A549 (cell line): ENCODE measurements around the gene WASHC3. TPM values are rescaled to one million over a fixed set of nuclear protein-coding genes. Genes with fewer than 3 reads are reported as not detected.

Experiments
- ATAC-seq, 2 experiments: fragments of 200-7000 bp in 1 of 2; fragments of >200 bp in 1 of 2; cut with Nextera tagmentation in 1 of 2; cut with Tn5 transposase in 1 of 2; 3 replicates each; pipeline versions ENCODE4 v1.8.0 to v1.9.1; 2018 to 2020; ENCODE audit warnings: mild to moderate bottlenecking in 1 of 2, moderate library complexity in 1 of 2
- CTCF ChIA-PET: fragments of 300-600 bp; sonication (Branson Sonifier 250); formaldehyde crosslinking; extraction: SDS; loops from one replicate; lab custom pipeline; 2021; ENCODE audit warnings: antibody characterized with exemption, inconsistent platforms; lab: Yijun Ruan, JAX
- POLR2A ChIA-PET: fragments of 350-600 bp; formaldehyde crosslinking; extraction: SDS; loops from one replicate; lab custom pipeline; 2021; ENCODE audit warnings: antibody characterized with exemption, inconsistent platforms; lab: Yijun Ruan, JAX
- DNase-seq, 2 experiments: peaks; one replicate each; pipeline versions ENCODE4 v3.0.0 to v3.0.0-alpha.2; 2011 to 2016; ENCODE audit warnings: low read depth in 1 of 2, low spot score in 1 of 2
- FAIRE-seq: peaks from 2 replicates; lab custom pipeline; 2011; peaks lifted over from hg19 to GRCh38; lab: Jason Lieb, UNC
- H3K27ac ChIP-seq, 2 experiments: fragments of >200 bp; sonication (Bioruptor Twin); formaldehyde crosslinking; 3 replicates each; pipeline ENCODE4 v1.5.1; 2016 to 2017
- H3K4me1 ChIP-seq: fragments of >200 bp; sonication (Bioruptor Twin); formaldehyde crosslinking; 3 replicates; pipeline ENCODE4 v1.6.1; 2016
- H3K4me2 ChIP-seq: fragments of >200 bp; sonication (Bioruptor Twin); formaldehyde crosslinking; 3 replicates; pipeline ENCODE4 v1.6.1; 2016
- H3K4me3 ChIP-seq: fragments of >200 bp; sonication (Bioruptor Twin); formaldehyde crosslinking; 3 replicates; pipeline ENCODE4 v1.5.1; 2016
- H3K9me3 ChIP-seq: fragments of >200 bp; sonication (Bioruptor Twin); formaldehyde crosslinking; 3 replicates; pipeline ENCODE4 v1.6.1; 2016
- CBX8 ChIP-seq: fragments of 200-600 bp; sonication (generic); IDR thresholded peaks from 2 replicates; pipeline ENCODE4 v1.6.1; 2016
- CHD2 ChIP-seq: fragments of 150-350 bp; IDR thresholded peaks from 2 replicates; pipeline ENCODE4 v1.6.1; 2014; ENCODE audit warnings: low read length; ENCODE audit not compliant: partially characterized antibody
- CHD4 ChIP-seq: fragments of 200-600 bp; sonication (generic); IDR thresholded peaks from 2 replicates; pipeline ENCODE4 v1.6.1; 2016; ENCODE audit warnings: antibody characterized with exemption, mild to moderate bottlenecking, borderline replicate concordance
- EHMT2 ChIP-seq: fragments of 200-600 bp; sonication (generic); IDR thresholded peaks from 2 replicates; pipeline ENCODE4 v1.6.1; 2016; ENCODE audit warnings: antibody characterized with exemption, low read depth, mild to moderate bottlenecking, moderate library complexity
- ESRRA ChIP-seq: fragments of 150-350 bp; IDR thresholded peaks from 2 replicates; pipeline ENCODE4 v1.6.1; 2014; ENCODE audit warnings: mild to moderate bottlenecking, low read length, borderline replicate concordance
- HOXA7 ChIP-seq: fragments of 250-450 bp; sonication (Bioruptor Pico); IDR thresholded peaks from 2 replicates; pipeline ENCODE4 v1.5.0; 2020; ENCODE audit warnings: mild to moderate bottlenecking, moderate library complexity
- HOXB5 ChIP-seq: fragments of 250-450 bp; sonication (Bioruptor Pico); IDR thresholded peaks from 2 replicates; pipeline ENCODE4 v1.5.0; 2020; ENCODE audit warnings: mild to moderate bottlenecking, moderate library complexity
- KDM5A ChIP-seq: fragments of 200-600 bp; sonication (generic); IDR thresholded peaks from 2 replicates; pipeline ENCODE4 v1.6.1; 2016; ENCODE audit warnings: antibody characterized with exemption, mild to moderate bottlenecking
- MAFK ChIP-seq: fragments of 450-650 bp; IDR thresholded peaks from 2 replicates; pipeline ENCODE4 v1.6.1; 2014; ENCODE audit not compliant: partially characterized antibody
- MAZ ChIP-seq: fragments of 150-350 bp; IDR thresholded peaks from 2 replicates; pipeline ENCODE4 v1.6.1; 2014; ENCODE audit warnings: antibody characterized with exemption, low read depth, low read length, borderline replicate concordance
- POLR2A ChIP-seq: IDR thresholded peaks from 2 replicates; pipeline ENCODE4 v1.6.1; 2012; ENCODE audit warnings: mild to moderate bottlenecking, low read length
- POLR2AphosphoS2 ChIP-seq: conservative IDR thresholded peaks from 2 replicates; pipeline ENCODE4 v1.6.1; 2012; ENCODE audit warnings: low read length, improper control_type of control experiment, inconsistent platforms
- RARB ChIP-seq: fragments of 250-450 bp; sonication (Bioruptor Pico); IDR thresholded peaks from 2 replicates; pipeline ENCODE4 v1.8.0; 2021; ENCODE audit warnings: mild to moderate bottlenecking, moderate library complexity
- RCOR1 ChIP-seq: fragments of 150-350 bp; IDR thresholded peaks from 2 replicates; pipeline ENCODE4 v1.6.1; 2014; ENCODE audit warnings: antibody characterized with exemption, low read length, low read depth
- SMC3 ChIP-seq: fragments of >200 bp; sonication (Bioruptor Twin); formaldehyde crosslinking; IDR thresholded peaks from 3 replicates; pipeline ENCODE4 v1.6.1; 2018; ENCODE audit warnings: inconsistent platforms
- TP53 ChIP-seq: fragments of 250-450 bp; sonication (Bioruptor Pico); IDR thresholded peaks from 2 replicates; pipeline ENCODE4 v1.5.0; 2021; ENCODE audit warnings: mild to moderate bottlenecking, moderate library complexity
- ZC3H11A ChIP-seq: fragments of 450-650 bp; IDR thresholded peaks from 2 replicates; pipeline ENCODE4 v1.6.1; 2014; ENCODE audit warnings: antibody characterized with exemption, mild to moderate bottlenecking
- ZFP36 ChIP-seq: fragments of 450-650 bp; IDR thresholded peaks from 2 replicates; pipeline ENCODE4 v1.6.1; 2014; ENCODE audit warnings: borderline replicate concordance; ENCODE audit not compliant: partially characterized antibody
- ZSCAN20 ChIP-seq: fragments of 250-450 bp; sonication (Bioruptor Pico); IDR thresholded peaks from 2 replicates; pipeline ENCODE4 v1.8.0; 2022; ENCODE audit warnings: mild to moderate bottlenecking, moderate library complexity
- WGBS: methylation state at CpG from one replicate; pipeline ENCODE4 v1.1.6; 2017; ENCODE audit errors: missing lambda C conversion rate; 5-methylcytosine and 5-hydroxymethylcytosine counted together
- polyA plus RNA-seq, 4 experiments: library from polyadenylated mRNA; depleted of rRNA in 3 of 4; stranded (reverse); fragments of >200 nt; fragmentation: RNase III in 1 of 4; extraction: RNeasy Plus Mini Kit Qiagen cat#74134 plus additional on column Dnase treatment in 1 of 4; gene quantifications; 2 replicates in 3 of 4; 3 replicates in 1 of 4; pipeline ENCODE4 v1.2.3, GENCODE V29; 2011 to 2017
- TF ChIP-seq, protein P1 (sequence below): fragments of 450-650 bp; IDR thresholded peaks from 2 replicates; pipeline ENCODE4 v1.6.1; 2014; ENCODE audit warnings: antibody characterized with exemption
- TF ChIP-seq, protein P2 (sequence below): IDR thresholded peaks from 2 replicates; pipeline ENCODE4 v1.6.1; 2012; ENCODE audit warnings: low read depth, borderline replicate concordance
- TF ChIP-seq, protein P3 (sequence below): IDR thresholded peaks from 2 replicates; pipeline ENCODE4 v1.6.1; 2012
- TF ChIP-seq, protein P4 (sequence below): IDR thresholded peaks from 2 replicates; pipeline ENCODE4 v1.6.1; 2012
- TF ChIP-seq, protein P5 (sequence below): fragments of >200 bp; sonication (Bioruptor Twin); formaldehyde crosslinking; IDR thresholded peaks from 3 replicates; pipeline ENCODE4 v1.6.1; 2016
- TF ChIP-seq, protein P6 (sequence below): fragments of 250-450 bp; sonication (Bioruptor Pico); IDR thresholded peaks from 2 replicates; pipeline ENCODE4 v1.5.0; 2020; ENCODE audit warnings: low read depth, mild to moderate bottlenecking, moderate library complexity

Gene WASHC3
- polyA plus RNA-seq, 2 of the 4 experiments (the other 2 are of a cell fraction): 39.1 to 54.9 TPM

DNA sequence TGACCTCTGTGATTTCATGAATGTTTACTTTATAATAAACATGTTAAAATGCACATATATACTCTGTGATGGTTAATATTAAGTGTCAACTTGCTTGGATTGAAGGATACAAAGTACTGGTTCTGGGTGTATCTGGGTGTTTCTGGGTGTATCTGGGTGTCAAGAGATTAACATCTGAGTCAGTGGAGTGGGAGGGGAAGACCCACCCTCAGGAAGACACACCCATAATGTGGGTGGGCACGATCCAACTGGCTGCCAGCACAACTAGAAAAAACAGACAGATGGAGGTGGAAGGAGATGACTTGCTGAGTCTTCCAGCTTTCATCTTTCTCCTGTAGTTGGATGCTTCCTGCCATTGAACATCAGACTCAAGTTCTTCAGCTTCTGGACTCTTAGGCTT lies 46.2 kb upstream of the WASHC3 start (continued):
- TF ChIP-seq, protein P1, sequence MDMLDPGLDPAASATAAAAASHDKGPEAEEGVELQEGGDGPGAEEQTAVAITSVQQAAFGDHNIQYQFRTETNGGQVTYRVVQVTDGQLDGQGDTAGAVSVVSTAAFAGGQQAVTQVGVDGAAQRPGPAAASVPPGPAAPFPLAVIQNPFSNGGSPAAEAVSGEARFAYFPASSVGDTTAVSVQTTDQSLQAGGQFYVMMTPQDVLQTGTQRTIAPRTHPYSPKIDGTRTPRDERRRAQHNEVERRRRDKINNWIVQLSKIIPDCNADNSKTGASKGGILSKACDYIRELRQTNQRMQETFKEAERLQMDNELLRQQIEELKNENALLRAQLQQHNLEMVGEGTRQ: no peak
- TF ChIP-seq, protein P2, sequence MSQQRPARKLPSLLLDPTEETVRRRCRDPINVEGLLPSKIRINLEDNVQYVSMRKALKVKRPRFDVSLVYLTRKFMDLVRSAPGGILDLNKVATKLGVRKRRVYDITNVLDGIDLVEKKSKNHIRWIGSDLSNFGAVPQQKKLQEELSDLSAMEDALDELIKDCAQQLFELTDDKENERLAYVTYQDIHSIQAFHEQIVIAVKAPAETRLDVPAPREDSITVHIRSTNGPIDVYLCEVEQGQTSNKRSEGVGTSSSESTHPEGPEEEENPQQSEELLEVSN: no peak
- TF ChIP-seq ZFP36 (no peak), MAZ (no peak)
- TF ChIP-seq, protein P3, sequence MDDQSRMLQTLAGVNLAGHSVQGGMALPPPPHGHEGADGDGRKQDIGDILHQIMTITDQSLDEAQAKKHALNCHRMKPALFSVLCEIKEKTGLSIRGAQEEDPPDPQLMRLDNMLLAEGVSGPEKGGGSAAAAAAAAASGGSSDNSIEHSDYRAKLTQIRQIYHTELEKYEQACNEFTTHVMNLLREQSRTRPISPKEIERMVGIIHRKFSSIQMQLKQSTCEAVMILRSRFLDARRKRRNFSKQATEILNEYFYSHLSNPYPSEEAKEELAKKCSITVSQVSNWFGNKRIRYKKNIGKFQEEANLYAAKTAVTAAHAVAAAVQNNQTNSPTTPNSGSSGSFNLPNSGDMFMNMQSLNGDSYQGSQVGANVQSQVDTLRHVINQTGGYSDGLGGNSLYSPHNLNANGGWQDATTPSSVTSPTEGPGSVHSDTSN: no peak
- TF ChIP-seq, protein P4, sequence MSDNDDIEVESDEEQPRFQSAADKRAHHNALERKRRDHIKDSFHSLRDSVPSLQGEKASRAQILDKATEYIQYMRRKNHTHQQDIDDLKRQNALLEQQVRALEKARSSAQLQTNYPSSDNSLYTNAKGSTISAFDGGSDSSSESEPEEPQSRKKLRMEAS: no peak
- TF ChIP-seq, all 56 proteins: peak for 0

DNA sequence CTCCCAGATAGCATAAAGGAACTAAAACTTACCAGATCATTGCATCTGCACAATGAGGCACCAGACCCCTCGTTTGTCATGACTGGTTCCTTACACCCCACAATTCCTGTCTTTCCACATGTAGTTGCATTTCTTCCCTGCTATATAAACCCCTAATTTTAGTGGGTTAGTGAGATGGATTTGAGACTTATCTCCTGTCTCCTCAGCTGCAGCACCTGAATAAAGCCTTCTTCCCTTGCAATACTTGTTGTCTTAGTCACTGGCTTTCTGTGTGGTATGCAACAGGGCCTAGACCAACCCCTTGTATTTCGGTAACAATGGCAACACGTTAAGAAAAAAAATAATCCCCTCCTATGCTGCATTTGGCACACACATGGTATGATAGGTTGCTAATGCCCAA lies 45.1 kb upstream of the WASHC3 start:
- no peak for DNase-seq
- Histone ChIP-seq H3K4me2 (no peak overlapping the region), H3K4me3 (no peak overlapping the region), H3K27ac (no peak overlapping the region), H3K4me1 (no peaks in the 10 kb centered on the region), H3K9me3 (peaks cover 8% of the 10 kb centered on the region)
- WGBS: 92% methylated on average over 3 of the region's 3 CpGs
- CTCF ChIA-PET: no interaction called here
- no peak for TF ChIP-seq RCOR1
- TF ChIP-seq HOXB5 (CRISPR knock-in tag): no peak
- no peak for TF ChIP-seq MAFK
- no peak for TF ChIP-seq CHD4
- no peak for TF ChIP-seq CBX8
- TF ChIP-seq SMC3: no peak
- TF ChIP-seq, protein P5, sequence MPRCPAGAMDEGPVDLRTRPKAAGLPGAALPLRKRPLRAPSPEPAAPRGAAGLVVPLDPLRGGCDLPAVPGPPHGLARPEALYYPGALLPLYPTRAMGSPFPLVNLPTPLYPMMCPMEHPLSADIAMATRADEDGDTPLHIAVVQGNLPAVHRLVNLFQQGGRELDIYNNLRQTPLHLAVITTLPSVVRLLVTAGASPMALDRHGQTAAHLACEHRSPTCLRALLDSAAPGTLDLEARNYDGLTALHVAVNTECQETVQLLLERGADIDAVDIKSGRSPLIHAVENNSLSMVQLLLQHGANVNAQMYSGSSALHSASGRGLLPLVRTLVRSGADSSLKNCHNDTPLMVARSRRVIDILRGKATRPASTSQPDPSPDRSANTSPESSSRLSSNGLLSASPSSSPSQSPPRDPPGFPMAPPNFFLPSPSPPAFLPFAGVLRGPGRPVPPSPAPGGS: no peak
- no peak for TF ChIP-seq POLR2AphosphoS2
- no peak for TF ChIP-seq ZC3H11A
- TF ChIP-seq TP53: no peak
- no peak for ATAC-seq
- no peak for FAIRE-seq
- POLR2A ChIA-PET: interaction anchor here (1.6 kb wide), 1 partner anchor 13 kb away, joined by 4 read pairs; the partner anchor contains the start of genes NUP37 and PARPBP

DNA sequence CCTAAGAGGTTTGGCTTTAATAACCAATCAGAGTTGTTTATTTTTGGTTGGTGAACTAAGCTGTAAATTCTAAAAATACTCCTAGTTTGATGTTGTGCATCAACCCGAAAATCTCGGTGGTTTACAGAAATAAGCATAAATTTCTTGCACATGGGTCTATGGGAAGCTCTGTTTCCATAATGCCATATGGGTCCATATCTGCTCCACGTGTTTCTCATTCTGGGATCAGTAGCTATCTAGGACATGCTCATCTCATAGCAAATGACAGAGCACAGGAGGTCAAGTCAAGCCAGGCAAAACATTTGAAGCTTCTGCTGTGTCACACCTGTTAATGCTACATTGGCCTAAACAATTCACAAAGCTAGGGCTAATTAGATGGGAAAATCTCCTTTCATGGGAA lies 35.1 kb upstream of the WASHC3 start:
- Histone ChIP-seq H3K27ac (no peak overlapping the region), H3K4me1 (no peaks in the 10 kb centered on the region), H3K4me2 (no peak overlapping the region), H3K9me3 (no peaks in the 10 kb centered on the region), H3K4me3 (no peak overlapping the region)
- TF ChIP-seq RCOR1 (no peak), HOXA7 (CRISPR knock-in tag) (no peak), EHMT2 (no peak), ESRRA (no peak), ZSCAN20 (no peak), RARB (CRISPR knock-in tag) (no peak), ZC3H11A (no peak), CHD2 (no peak), POLR2A (no peak), KDM5A (no peak), CBX8 (no peak)
- TF ChIP-seq, protein P6, sequence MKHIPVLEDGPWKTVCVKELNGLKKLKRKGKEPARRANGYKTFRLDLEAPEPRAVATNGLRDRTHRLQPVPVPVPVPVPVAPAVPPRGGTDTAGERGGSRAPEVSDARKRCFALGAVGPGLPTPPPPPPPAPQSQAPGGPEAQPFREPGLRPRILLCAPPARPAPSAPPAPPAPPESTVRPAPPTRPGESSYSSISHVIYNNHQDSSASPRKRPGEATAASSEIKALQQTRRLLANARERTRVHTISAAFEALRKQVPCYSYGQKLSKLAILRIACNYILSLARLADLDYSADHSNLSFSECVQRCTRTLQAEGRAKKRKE: no peak
- TF ChIP-seq, protein P2: no peak
- no peak for DNase-seq
- ChIA-PET CTCF (interaction anchor here (1.1 to 2.6 kb wide), 5 partner anchors 12 to 715 kb away, joined by 3 to 13 read pairs (median 11); no protein-coding TSS in a partner anchor), POLR2A (interaction anchor here (0.8 kb wide), 1 partner anchor 35 kb away, joined by 3 read pairs; the partner anchor contains the start of gene WASHC3)
- no peak for ATAC-seq
- WGBS: 94% methylated on average over 3 of the region's 3 CpGs
- no peak for FAIRE-seq
